GM18508 (cell line): ENCODE measurements around the gene CKMT2.

Experiments used
- ATAC-seq: cut with Tn5 transposase; IDR thresholded peaks from one replicate; pipeline ENCODE4 v1.9.1; 2021; ENCODE audit warnings: moderate number of reproducible peaks; ENCODE audit not compliant: insufficient read depth, unreplicated experiment

CKMT2 gene

GRCh38 chr5:81213070-81213469, 20.1 kb upstream of the CKMT2 start:
- ATAC-seq, result no peak

DNA sequence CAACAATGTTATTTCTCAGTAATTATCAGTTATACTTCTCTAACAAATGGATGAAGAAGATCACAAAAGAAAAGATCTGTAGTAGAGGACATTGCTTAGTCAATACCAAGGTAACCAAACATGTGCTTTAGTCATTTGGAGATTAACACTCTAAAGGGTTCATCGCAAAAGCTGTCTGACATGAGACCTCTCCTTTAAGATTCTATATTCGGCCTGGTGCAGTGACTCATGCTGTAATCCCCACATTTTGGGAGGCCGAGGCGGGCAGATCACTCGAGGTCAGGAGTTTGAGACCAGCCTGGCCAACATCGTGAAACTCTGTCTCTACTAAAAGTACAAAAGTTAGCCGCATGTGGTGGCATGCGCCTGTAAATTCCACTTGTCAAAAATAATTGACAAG, 18.3 kb upstream of the CKMT2 start:
- no peak for ATAC-seq

GRCh38 chr5:81216152-81216551, 17.0 kb upstream of the CKMT2 start:
- ATAC-seq, result no peak

GRCh38 chr5:81219389-81219788, 13.7 kb upstream of the CKMT2 start:
- ATAC-seq, result no peak

GRCh38 chr5:81222285-81222684, 10.8 kb upstream of the CKMT2 start:
- ATAC-seq, result no peak

DNA sequence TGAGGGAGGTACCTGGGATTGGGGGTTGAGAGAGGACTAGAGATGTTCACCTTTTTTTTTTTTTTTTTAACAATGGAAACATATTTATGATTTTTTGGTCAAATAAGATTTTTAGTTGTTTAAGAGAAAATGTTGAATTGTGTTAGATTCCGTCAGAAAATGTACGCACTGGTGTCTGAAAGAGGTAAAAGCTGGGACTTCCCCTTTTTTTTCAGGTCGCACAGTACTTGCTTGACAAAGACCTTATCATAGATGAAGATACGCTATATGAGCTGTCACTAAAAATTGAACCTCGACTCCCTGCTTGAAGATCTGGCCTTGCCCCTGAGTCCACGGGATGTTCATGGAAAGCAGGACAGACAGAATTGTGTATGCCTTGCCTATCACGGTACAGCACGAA, 7.7 kb upstream of the CKMT2 start:
- no peak for ATAC-seq

DNA sequence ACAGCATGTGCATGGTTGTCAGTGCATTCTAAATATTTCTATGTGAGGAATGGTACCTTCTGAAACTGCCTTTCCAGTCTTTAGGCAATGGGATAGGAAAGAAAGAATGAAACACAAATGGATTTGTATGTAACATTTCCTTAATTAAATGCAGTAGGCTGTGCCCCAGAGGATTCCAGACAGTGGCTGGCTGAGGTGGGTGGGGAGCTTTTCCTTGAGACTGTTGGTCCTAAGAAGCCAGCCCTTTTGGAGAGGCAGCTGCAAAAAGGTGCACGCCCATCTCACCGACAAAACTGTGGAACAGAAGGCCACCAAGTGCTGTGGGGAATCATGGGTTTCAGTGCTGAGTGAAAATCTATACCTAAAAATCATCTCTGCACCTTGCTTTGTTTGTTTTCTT, 6.8 kb upstream of the CKMT2 start:
- ATAC-seq, result no peak

DNA sequence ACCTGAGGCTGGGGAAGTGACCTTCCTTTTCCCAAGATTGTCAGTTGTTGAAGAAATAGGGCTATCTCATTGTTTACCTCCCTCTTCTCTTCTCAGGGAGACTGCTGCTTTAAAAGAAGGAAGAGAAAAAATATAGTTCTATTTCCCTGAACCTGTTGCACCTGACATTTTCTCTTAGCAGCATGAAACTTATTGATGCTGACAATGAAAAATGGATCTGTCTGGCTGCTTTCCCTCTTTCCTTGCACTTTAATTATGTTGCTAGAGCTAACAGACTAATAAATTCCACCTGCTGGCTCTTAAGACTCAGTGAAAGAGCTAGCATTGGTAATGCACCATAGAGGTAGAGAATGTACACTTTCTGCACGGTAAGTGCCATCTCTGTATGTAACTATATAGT, 6.2 kb upstream of the CKMT2 start:
- no peak for ATAC-seq

GRCh38 chr5:81228084-81228483, 5.0 kb upstream of the CKMT2 start:
- no peak for ATAC-seq

DNA sequence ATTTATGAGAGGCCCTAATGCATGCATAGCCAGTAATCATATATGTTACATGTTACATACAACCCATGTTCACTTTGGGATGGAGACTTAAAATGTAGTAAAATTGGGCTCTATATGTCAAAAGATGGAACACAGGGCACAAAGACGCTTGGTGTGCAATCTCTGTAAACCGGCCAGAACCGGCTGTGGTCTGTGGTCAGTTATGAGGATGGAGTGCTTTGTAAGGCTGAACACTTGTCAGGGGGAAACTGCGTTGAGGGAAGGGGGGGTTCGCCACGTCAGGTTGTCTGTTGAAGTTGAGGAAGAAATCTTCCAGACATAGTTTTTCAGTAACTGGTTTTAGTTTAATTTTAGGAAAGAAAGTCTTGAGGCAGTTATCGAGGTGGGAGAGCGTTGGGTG, 2.7 kb upstream of the CKMT2 start:
- no peak for ATAC-seq

DNA sequence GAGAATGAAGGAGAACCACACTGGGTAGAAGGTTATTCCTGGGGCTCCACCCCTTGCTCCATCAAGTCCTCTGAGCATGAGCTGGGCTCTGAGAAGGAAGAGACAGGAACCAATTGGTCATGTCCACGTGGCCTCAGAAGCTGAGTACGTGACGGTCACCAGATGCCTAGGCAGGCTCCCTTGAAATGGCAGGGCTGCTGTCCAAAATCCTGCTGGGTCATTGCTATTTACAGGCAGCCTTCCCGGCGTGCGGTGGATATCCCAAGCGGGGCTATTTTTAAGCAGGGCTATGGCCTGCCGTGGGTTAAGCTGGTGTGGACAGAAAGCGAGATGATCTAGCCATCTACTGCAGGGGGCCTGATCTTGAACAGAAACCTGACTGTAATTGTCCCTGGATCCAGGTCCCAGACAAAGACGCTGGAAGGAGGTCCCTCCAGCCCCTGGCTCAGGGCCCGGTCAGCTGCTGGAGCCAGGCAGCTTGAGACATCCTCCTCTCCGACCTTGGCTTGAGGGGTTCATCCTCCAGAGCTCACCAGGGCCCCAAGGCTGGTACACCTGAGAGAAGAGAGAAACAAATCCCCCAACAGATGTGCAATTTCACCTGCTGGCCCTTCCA, 550 bp upstream of the CKMT2 start:
- ATAC-seq, result no peak

DNA sequence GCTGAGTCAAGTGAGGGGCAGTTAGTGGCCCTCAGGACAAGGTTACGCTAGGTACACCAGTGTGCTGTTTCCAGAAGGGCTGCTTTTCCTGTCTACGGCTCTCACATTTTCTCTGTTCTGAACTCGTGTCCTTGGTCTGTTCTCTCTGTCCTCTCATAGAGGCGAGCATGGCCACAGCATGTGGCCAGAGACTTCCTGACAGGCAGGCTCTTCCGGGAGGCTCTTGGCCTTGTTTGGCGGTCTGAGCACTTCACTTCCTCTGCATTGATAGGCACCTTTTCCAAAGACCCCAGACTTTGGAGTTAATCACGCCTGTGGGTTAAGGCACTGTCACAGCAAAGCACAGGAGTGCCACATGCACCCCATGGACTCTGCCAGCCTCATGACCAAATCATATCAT, 1.2 kb downstream of the CKMT2 start:
- no peak for ATAC-seq

- ATAC-seq, result no peak
These were observed 1.7 kb downstream of the CKMT2 start for GRCh38 chr5:81234801-81235200.

DNA sequence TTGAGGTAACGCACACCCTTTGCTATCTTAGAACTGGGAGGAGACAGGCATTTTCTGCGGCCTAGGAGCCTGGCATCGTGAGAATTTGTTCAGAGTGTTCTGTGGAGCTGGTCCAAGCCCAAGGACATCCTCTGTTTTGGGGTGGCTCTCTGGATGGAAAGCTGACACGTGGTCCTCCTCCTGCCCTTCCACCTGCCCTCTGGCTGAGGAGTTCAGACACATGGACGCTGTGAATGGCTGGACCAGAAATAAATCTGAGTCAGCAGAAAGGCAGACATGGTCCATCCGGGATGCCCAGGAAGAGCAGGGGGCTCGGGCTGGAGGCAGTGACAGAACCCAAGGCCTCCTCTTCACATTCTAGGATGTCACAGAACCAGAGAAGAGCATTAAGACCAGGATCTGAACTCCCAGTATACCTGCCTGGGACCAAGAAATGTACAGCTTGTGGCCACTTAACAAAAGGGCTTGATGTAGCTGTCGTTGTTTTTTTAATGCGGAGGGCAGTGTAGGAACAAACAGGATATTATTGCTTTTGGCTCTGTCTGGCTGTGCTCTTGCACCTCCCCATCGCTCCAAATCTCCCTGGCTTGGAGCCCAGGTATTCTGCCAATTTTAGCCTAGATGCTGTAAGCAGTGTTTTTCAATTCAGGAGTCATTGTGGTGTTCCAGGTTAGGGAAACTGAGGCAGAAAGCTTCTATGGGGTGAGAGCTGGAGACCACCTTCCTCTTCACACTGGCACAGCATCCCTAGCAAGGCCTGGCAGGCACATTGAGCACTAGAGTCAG, 2.4 kb downstream of the CKMT2 start:
- ATAC-seq, result no peak

- no peak for ATAC-seq
These were observed 5.3 kb downstream of the CKMT2 start for GRCh38 chr5:81238460-81238859.

DNA sequence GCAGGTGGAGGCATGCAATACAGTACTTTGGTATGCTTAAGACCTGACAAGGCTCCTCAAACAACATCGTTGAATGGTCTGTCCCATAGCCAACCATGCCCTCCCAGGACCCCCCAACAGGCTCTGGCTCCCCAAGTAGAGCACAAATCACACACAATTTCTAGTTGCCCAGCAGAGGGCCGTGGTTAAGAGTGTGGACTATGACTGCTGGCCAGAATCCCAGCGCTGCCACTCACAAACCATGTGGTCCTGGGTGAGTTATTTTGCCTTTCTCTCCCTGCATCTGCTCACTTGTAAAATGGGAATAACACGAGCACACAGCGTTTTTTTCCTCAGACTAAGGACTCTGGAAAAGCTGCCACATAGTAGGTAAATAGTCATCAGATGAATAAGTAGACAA, 6.5 kb downstream of the CKMT2 start:
- ATAC-seq, result no peak

- ATAC-seq, result no peak
These were observed 7.9 kb downstream of the CKMT2 start for GRCh38 chr5:81241001-81241400.

DNA sequence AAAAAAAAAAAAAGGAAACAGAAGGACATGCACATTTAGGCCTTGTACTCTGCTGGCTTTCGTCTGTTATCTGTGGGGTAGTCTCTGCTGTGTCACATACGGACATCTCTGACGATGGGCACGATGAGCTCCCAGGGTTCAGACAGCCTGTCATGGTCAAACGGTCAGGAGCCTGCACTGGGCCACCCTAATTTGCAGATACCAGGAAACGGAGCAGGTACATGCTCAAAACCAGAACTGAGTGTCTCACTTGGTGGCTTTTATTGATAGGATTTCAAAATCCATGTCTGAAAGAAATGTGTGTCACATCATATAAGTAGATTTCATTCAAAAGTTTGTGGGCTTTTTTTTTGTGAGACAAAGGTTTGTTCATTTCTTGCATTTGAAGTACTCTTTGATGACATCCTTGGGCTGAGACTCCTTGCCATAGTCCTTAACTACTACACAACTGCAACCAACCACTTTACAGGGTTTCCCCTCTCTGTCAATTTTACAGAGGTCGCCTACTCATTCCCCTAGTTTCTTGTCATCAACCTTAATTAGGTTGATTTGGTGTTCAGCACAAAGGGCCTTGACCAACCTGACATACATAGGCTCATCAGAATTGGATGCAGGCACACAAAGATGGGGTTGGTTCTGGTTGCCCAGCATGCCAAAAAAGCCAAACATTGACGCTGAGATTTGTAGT, 9.0 kb downstream of the CKMT2 start:
- no peak for ATAC-seq

- ATAC-seq, result no peak
These were observed 9.8 kb downstream of the CKMT2 start for GRCh38 chr5:81242906-81243436.

DNA sequence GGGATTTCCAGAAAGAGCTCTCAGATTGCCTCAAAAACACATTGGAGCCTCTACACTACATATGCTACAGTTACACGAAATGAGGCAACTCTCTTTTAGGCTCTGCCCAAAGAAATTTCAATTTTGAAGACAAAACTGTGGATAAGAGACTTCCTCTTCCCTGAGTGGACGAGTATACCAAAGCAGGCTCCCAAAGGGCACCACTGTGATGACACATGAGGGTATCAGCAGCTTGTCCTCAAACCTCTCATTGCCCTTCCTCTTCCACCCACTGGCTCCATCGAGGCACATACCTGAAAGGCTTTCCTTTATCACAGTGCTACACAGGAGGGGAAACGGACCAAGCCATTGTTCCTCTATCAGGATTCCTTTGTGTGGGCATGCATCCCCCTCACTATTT, 11.3 kb downstream of the CKMT2 start:
- ATAC-seq, result no peak

DNA sequence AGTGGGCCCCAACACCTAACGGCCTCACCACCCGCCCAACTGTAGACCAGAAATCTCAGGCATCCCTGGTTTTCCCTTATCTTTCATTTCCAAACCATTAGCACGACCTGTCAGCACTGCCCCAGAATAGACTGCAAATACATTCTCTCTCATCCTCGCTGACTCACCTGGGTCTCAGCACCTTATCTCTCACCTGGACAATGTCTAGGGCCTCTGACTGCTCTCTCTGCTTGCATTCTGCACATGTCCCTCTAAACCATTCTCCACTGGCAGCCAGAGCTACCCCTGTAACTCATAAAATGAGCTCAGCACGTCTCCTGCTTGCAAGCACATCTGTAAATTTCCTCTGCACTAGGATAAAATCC, 12.7 kb downstream of the CKMT2 start:
- ATAC-seq, result no peak
